ENCODE measurements around the gene GUCY2F. TPM values are rescaled to one million over a fixed set of nuclear protein-coding genes. Genes with fewer than 3 reads are reported as not detected.
A peak's percentile ranks its signal among the peaks of the same experiment; 100 is the strongest.

Gene GUCY2F
- not detected in 2 replicates for total RNA-seq

DNA sequence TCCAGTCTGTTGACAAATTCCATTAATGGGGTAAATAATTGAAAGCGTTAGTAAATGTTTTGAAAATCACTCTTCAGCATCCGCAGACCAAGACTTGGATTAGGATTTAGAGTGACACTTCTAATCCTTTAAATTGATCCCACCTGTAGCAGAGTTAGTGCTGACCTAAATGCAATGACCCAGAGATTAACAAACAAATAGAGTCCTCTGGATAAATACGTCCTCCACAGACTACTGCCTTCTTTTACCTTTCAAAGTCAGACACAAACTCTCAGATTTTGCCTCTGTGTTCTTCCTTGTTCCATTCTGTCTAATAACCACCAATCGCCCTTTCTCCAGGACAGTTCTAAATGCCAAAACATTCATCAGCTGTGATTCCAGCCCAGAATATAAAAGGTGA, at the start of gene GUCY2F:
Gene GUCY2F (minus strand): TSS at position 101 of the 400 bp plus-strand sequence. CDS start 6,150 bp downstream, outside the sequence.
- DNase-seq (ENCODE audit: extremely low read depth, low read depth, low spot score): no peak

DNA sequence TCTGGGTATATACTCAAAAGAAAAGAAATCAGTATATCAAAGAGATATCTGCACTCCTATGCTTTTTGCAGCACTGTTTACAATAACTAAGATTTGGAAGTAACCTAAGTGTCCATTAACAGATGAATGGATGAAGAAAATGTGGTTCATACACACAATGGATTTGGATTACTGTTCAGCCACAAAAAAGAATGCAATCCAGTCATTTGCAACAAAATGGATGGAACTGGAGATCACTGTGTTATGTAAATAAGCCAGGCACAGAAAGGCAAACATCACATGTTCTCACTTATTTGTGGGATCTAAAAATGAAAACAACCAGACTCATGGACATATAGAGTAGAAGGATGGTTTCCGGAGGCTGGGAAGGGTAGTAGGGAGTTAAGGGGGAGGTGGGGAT, 37.1 kb upstream of the GUCY2F start:
- no peak for DNase-seq (ENCODE audit: extremely low read depth, low read depth, low spot score)

DNA sequence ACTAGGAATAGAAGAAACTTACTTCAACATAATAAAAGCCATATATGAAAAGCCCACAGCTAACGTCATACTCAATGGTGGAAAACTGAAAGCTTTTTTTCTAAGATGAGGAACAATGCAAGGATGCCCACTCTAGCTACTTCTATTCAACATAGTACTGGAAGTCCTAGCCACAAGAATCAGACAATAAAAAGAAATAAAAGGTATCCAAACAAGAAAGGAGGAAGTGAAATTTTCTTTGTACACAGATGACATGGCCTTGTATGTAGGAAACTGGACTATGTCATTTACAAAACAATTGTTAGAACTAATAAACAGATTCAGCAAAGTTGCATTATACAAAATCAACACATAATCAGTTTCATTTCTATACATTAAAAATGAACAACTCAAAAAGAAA, 29.2 kb upstream of the GUCY2F start:
- DNase-seq (ENCODE audit: extremely low read depth, low read depth, low spot score): no peak

DNA sequence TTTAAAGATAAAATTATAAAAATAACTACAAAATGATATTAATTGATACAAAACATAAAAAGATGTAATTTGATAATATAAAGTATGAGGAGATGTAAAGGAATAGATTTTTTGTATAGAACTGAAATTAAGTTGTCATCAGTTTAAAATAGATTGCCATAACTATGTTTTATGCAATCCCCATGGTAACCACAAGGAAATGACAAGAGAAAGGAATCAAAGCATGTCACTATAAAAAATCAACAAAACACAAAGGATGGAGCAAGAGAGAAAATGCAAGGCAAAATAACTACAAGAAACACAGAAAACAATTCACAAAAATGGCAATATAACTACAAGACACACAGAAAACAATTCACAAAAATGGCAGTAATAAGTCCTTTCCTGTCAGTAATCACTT, 27.0 kb upstream of the GUCY2F start:
- DNase-seq (ENCODE audit: extremely low read depth, low read depth, low spot score): no peak

DNA sequence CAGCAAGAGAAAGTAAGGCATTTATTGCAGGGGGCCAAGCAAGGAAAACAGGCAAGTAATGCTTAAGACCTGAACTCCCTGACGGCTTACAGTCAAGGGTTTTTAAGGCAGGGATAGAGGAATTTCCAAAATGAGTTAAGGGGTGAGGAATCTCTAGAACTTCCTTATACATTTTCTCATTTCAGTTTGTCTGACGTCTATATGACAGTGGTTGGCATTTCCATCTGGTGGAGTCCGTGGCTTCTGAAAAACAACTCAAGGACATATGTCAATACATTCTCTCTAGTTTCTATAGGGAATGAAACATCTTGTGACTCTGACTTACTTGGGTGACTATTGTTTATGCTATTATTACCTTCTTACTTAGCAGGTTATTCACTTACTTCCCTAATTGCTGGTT, 19.3 kb upstream of the GUCY2F start:
- DNase-seq (ENCODE audit: extremely low read depth, low read depth, low spot score): no peak

DNA sequence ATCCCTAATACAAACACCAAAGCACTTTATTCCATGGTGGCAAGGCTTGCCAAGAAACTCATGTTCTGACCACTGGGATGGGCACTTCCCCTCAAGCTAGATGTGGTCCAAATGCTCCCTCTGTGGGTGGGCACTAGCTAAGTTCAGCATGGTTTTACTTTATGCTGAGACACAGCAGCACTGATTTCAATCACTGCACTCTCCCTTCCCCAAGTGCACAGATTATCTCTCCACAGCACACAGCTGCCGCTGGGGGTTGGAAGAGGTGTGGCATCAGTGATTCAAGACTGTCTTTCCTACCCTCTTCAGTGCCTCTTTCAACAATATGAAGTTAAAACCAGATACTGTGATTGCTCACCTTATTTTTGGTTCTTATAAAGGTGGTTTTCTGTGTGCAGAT, 16.5 kb upstream of the GUCY2F start:
- no peak for DNase-seq (ENCODE audit: extremely low read depth, low read depth, low spot score)

DNA sequence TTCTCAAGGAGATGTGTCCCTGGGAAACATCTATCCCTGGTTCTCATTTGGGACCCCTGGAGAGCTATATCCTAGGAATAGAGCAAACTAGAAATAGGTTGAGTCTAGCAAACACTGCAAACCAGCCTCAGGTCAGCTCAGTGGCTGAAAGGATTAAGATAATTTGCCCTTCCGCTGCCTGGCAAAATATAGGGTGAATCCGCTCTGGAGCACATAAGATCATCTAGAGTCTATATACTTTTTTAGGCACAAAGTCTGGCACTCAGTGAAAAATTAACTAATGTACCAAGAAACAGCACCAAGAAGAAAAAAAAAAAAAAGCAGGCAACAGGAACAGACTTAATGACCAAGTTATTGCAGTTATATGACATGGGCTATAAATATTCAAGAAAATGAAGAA, 7.3 kb upstream of the GUCY2F start:
- DNase-seq (ENCODE audit: extremely low read depth, low read depth, low spot score): no peak

DNA sequence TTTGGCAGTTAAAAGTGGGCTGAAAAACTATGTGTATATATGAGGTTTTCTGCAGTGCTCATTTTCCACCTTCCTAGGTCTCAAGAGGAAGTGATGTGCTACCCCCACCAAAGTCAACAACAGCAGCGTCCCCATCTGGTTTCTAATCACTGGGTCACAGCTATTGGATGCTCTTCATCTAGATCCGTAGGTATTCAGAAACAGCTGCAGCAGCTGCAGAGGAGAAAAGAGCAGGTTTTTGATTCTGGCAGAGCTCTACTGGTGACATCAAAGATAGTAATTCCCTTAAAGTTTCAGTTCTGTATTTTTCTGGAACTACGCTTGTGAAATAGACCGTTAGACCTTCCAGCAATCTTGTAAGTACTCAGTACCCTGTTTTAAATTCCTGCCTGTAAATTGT, 5.8 kb upstream of the GUCY2F start:
- no peak for DNase-seq (ENCODE audit: extremely low read depth, low read depth, low spot score)

DNA sequence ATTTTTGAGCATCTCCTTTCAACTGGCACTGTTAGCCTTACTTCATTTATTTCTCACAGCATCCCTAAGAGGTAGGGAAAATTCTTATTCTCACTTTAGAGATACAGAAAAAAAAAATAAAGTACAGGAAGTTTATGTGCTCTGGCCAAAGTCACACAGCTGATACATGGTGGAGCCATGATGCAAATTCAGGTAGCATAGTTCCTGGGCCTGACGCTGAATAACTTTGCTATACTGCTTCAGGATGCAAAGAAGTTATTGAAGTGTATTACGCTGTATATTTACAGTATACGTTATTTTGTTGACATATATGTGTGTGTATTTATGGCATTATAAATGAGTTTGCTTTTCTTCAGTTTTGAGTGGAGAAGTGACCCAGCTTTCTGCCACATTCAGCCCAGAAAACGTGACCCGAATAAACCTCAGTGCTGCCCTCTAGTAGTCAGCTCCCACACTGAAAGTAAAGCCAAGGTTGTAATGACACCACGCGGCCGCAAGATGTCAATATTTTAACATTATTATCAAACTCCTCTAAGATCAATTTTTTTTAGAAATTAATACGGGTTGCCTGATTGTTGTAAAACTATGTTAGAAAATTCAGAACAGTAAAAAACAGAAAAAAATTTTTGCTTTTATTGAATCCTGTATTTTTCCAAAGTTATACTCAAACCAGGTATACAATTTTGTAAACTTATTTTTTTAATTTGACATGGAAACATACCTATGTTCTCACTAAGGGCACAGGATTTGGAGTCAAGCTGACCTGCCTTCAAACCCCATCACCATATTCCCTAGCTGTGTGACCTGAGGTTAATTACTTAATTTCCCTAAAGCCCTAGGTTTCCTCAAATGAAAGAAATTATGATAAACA, 3.8 kb upstream of the GUCY2F start:
- peak; percentile 58 for DNase-seq (ENCODE audit: extremely low read depth, low read depth, low spot score)

DNA sequence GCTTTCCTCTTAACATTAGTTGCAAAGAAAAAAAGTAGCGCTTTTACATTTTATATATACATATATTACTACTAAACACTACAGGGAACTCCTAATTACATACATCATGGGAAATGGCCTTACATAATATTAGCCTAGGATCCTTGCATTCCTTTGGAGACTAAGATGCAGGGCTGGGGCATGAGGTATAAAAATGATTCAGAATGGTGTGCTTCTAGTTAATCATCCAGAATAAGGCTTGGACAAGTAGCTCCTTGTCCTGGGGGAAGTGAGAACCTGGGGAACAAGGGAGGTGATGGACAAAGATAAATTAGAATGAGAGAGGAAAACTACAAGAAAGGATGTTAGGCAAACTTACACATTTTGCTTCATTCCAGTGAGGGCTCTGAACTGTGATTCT, 3.0 kb upstream of the GUCY2F start:
- no peak for DNase-seq (ENCODE audit: extremely low read depth, low read depth, low spot score)

DNA sequence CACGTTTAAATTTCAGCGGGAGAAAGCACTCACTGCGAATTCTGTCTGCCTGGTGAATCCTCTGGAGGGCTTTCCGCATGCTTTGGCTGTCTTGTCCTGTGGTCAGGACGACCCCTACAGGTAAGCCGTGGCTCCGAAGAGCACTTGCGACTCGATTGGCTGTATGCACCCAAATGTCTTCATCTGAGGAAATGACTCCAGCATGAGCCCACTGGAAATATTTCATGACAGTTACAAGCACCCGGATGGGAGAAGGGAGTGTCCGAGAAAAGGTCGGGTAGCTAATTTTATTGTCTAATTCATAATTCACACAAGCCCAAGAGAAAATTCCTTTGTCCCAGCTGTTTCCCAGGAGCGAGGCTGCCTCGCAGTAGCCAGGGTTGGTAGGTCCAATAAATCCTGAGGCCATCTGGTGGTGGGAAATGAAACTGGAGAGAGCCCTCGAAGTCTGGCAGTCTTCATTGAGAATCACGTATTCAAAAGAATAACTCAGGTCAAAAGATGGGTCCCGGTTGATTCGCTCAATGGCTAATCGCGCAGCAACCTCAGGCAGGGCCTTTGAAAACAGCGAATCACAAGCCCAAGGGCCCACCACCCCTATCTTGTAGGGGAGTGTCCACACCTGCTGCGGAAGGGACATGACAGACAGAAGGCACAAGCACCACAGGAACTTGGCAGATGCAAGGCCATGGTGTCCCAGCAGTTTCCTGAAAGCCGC, 6.6 kb downstream of the GUCY2F start:
- peak; percentile 29 for DNase-seq (ENCODE audit: extremely low read depth, low read depth, low spot score)

DNA sequence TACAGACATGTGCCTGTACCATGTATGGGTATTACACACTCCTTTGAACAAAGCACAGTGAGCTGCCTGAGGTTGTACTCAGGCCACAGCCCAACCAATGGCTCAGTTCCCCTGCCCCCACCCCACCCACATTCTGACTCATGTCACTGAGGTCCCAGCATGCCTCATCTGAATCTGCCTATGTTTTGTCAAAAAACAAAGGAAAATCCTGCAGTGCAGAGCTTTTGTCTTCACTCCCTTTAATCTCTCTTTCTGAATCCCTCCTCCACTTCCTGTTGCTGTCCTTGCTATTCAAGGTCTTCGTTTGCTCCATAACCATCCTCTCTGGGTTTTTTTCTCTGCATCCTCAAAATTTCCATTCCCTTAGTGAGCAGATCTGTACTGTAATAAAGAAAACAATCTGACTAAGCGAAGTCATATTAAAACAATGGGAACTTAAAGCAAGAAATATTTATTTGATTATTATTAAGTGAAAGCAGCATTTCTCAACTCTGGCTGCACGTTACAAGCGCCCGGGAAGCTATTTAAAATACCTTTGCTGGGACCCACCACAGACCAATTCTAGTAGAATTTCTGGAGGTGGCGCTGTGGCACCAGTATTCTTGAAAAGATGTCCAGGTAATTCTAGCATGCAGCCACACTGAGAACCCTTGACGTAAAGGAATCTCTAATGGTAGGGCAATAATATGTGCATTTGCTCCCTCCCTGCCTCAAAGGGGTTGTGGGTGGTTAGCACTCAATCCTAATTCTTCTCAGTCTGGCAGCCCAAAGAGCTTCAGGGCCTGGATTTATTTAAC, 8.7 kb downstream of the GUCY2F start:
- DNase-seq (ENCODE audit: extremely low read depth, low read depth, low spot score): no peak

DNA sequence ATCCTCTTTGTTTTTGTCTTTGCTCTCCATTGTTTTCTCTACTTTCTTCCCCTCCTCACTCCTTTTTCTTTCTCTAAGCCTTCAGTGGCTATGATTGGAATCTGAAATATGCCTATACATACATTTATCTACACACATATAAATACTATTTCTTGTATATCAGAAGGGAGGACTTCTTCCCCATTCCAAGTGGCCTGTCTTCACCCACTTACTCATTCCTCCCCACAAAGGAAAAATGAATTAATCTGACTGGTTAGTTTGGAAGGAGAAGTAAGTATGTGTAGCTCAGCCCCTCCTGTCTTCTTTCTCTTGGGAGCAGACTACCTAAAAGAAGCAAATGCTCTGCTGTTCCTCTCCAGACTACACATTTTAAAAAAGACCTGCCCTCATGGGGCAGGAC, 17.7 kb downstream of the GUCY2F start:
- no peak for DNase-seq (ENCODE audit: extremely low read depth, low read depth, low spot score)

DNA sequence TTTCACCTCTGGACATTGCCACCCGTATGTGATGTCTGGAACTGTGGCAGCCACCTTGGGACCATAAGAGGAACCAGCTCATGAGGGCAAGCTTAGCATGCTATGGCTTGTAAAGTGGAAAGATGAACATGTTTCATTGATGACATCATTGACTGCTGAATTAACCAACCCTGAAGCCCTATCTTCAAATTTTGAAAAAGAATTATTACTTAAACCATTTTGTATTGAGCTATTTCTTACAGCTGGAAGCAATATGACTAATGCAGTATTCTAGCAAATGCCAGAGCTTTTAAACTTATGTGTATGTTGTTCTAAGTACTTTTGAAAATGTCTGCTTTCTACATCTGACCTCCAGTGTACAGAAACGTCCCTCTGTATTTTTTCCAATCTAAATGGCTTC, 18.1 kb downstream of the GUCY2F start:
- DNase-seq (ENCODE audit: extremely low read depth, low read depth, low spot score): no peak

DNA sequence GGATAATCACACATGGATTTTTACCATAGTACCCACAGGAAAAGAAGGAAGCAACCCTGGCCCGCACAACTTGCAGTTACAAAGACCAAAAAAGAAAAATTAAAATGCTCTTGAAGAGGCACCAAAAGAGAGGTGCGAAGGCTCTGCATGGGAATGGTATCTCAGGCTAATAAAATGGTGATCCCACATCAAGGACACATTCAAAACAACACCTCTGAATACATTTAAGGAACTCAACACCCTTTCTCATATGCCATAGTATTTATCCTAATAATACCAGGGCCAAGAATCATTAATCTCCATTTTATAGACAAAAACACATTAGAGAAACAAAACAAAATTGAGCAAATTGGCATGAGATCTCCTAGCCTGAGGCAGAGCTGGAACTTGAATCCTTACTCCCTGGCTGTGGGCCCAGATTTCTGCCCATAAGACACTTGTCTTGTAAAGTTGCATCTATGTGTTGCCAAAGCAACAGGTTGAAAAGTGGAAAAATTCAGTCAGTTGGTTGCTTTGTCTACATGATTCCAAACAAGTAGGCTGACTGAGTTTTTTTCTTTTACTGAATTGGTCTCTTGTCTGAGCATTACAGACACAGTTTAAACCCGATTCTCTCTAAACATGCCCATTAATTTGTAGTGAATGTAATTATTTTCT, 33.5 kb downstream of the GUCY2F start:
- no peak for DNase-seq (ENCODE audit: extremely low read depth, low read depth, low spot score)

DNA sequence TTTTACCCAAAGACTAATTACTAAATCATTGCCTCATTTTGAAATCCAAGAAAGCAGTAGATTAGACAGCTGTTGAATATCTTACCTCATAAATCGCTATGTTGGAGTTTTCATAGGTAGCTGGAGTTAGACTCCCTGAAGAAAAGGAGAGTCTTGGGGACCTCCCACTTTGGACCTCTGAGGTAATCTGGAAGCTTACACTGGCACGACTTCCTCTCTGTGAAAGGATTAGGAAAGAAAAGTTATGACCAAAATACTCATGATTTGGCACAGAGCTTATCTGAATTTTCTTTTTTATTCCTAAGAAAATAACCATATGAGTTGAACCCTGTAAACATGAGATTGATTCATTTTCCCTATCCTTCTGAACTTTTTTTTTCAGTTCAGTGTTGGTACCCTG, 40.6 kb downstream of the GUCY2F start:
- DNase-seq (ENCODE audit: extremely low read depth, low read depth, low spot score): no peak

DNA sequence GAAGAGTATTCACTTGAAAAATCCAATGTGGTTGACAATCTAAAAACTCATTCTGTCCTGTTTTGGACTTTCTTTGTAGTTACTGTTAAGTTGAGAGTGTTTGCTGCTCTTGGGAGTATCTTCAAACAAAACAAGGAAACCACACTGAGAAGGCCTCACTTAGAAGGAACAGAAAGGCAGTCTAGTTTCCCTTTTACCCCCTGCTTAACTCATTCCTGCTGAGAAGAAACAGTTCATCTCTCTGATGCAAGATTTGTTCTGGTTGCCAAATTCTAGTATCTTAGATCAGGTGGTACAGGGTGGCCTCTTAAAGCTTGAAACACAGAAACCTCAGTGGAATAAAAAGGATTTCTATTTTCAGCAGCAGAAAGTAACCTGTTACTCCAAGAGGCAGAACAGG, 41.4 kb downstream of the GUCY2F start:
- DNase-seq (ENCODE audit: extremely low read depth, low read depth, low spot score): no peak

DNA sequence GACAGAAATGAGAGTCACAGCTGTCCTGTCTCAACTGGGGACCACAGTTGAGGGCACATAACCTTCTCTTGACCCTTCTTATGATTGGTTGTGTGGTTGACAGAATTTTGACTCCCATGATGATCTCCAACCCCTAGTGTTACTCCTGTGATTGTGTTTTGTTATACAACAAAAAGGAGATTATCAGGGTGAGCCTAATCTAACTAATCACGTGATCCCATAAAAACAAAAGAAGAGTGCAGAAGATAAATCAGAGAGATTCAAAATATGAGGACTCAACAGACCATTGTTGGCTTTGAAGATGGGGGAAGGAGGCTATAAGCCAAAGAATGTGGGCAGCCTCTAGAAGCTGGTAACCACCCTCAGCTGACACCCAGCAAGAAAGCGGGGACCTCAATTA, 72.7 kb downstream of the GUCY2F start:
- no peak for DNase-seq (ENCODE audit: extremely low read depth, low read depth, low spot score)

DNA sequence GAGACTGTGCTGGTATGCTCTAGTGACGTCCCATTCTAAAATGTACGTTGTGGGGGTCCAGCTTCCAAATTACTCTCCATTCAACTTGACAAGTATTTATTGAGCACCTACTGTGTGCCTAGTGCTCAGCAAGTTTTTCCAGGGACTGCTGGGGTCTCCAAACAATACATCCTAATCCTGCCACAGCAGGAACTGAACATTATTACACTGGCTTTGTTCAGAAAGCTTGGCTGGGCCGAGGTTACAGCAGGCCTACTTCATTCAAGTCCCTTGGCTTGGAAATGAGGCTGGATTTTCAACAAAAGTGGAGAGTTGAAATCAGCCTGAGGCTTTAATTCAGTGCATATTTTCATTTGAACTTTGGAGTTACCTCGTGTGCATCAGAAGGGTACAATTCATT, 78.0 kb downstream of the GUCY2F start:
- DNase-seq (ENCODE audit: extremely low read depth, low read depth, low spot score): no peak

DNA sequence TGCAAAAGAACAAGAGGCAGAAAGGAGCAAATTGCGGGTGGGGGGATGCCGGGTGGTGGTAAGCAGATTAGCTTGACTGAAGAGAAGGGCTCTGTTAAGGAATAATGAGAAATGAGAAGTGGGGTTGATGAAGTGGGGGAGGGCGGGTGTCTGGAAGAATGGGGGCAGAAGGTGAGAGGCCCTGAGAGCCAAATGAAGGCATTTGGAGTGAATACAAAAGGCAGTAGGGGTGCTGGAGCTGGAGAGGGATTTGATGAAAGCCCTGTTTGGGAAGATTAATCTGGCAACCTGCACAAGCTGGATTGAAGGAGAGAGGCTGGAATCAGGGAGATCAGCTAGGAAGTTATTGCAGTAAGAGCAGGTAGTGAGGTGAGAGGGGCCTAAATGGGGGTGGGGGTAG, 82.1 kb downstream of the GUCY2F start:
- DNase-seq (ENCODE audit: extremely low read depth, low read depth, low spot score): no peak

DNA sequence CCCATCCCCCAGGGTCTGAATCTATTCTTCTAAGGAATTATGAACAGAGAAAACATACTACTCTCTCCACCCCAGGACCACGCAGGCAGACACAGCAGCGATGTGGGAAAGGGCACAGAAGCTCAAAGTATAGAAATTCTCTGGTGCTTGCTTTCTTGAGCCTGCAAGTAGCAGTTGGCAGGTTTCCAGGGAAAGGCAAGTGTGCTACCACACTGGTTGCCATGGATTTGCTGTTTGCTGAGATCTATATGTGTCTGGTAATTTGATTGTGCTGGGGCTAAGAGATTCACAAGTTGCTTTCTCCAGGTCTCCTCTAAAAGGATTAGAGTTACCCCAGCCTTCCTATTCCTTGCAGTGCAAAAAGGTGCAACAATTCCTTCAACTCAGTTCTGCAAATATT, 83.1 kb downstream of the GUCY2F start:
- DNase-seq (ENCODE audit: extremely low read depth, low read depth, low spot score): no peak

Measured in glomerular endothelial cell (primary cell).